Caco-2 (cell line): Measurements from ENCODE around the gene ARHGEF4. TPM values are rescaled to one million over a fixed set of nuclear protein-coding genes. Genes with fewer than 3 reads are reported as not detected.

Experiments used
- BruUV-seq: library from RNA; stranded (reverse); fragments of 400-500 nt; replicated peaks from 2 replicates; lab custom pipeline; 2021; lab: Mats Ljungman, UMichigan
- CTCF ChIA-PET: fragments of 300-600 bp; sonication (Branson Sonifier 250); formaldehyde crosslinking; loops from one replicate; lab custom pipeline; 2022; ENCODE audit warnings: antibody characterized with exemption; lab: Charles Lee
- POLR2A ChIA-PET: fragments of 300-600 bp; sonication (Branson Sonifier 250); formaldehyde crosslinking; loops from one replicate; lab custom pipeline; 2022; ENCODE audit warnings: antibody characterized with exemption; lab: Charles Lee
- DNase-seq, 2 experiments: peaks; one replicate each; pipeline versions ENCODE4 v3.0.0 to v3.0.0-alpha.2; 2020 to 2022
- H3K27me3 ChIP-seq: replicated peaks from 2 replicates; pipeline ENCODE4 v1.6.0; 2011; ENCODE audit warnings: low read length; ENCODE audit not compliant: control insufficient read depth, insufficient read depth
- H3K36me3 ChIP-seq: 2 replicates; pipeline ENCODE4 v1.5.1; 2011; ENCODE audit warnings: low read length; ENCODE audit not compliant: control insufficient read depth, insufficient read depth
- H3K4me1 ChIP-seq: fragments of 250-450 bp; sonication (Bioruptor Pico); 2 replicates; pipeline ENCODE4 v1.5.1; 2020; ENCODE audit warnings: mild to moderate bottlenecking
- H3K4me3 ChIP-seq: 2 replicates; pipeline ENCODE4 v1.5.1; 2011; ENCODE audit warnings: low read depth, mild to moderate bottlenecking, control low read depth, low read length
- H3K9me3 ChIP-seq: fragments of 250-450 bp; sonication (Bioruptor Pico); 2 replicates; pipeline ENCODE4 v1.5.1; 2020; ENCODE audit warnings: mild to moderate bottlenecking, moderate library complexity
- H3K27ac Mint-ChIP-seq: one replicate; pipeline ENCODE4 v1.8.0; 2022; ENCODE audit warnings: mixed read lengths; ENCODE audit not compliant: unreplicated experiment
- H3K27me3 Mint-ChIP-seq: one replicate; pipeline ENCODE4 v1.8.0; 2022; ENCODE audit warnings: mixed read lengths; ENCODE audit not compliant: insufficient read depth, unreplicated experiment
- H3K36me3 Mint-ChIP-seq: one replicate; pipeline ENCODE4 v1.8.0; 2022; ENCODE audit warnings: mild to moderate bottlenecking, mixed read lengths; ENCODE audit not compliant: insufficient read depth, unreplicated experiment
- H3K4me1 Mint-ChIP-seq: one replicate; pipeline ENCODE4 v1.8.0; 2022; ENCODE audit warnings: low read depth, mixed read lengths; ENCODE audit not compliant: unreplicated experiment
- H3K4me3 Mint-ChIP-seq: one replicate; pipeline ENCODE4 v1.8.0; 2022; ENCODE audit warnings: mild to moderate bottlenecking, moderate library complexity, mixed read lengths; ENCODE audit not compliant: unreplicated experiment
- H3K9me3 Mint-ChIP-seq: one replicate; pipeline ENCODE4 v1.8.0; 2022; ENCODE audit warnings: mixed read lengths; ENCODE audit not compliant: unreplicated experiment
- CTCF ChIP-seq, 2 experiments: fragments of 200-600 bp in 1 of 2; IDR thresholded peaks; 1 replicate in 1 of 2; 2 replicates in 1 of 2; pipeline versions ENCODE4 v1.5.1 to v1.8.0; 2011 to 2022; ENCODE audit warnings: antibody characterized with exemption in 1 of 2, control low read depth in 1 of 2, inconsistent platforms in 1 of 2, low read depth in 1 of 2, low read length in 1 of 2, mild to moderate bottlenecking in 1 of 2, moderate library complexity in 1 of 2; ENCODE audit not compliant: insufficient read depth in 1 of 2, severe bottlenecking in 1 of 2, unreplicated experiment in 1 of 2
- intact Hi-C: fragments of 100-400 bp; cut with micrococcal nuclease; formaldehyde crosslinking; loops from one replicate; pipeline ENCODE4 v1.10.0; 2022; ENCODE audit not compliant: unreplicated experiment
- total RNA-seq: library from RNA; stranded (reverse); gene quantifications from 2 replicates; pipeline ENCODE4 v1.2.3, GENCODE V29; 2022

ARHGEF4 gene
- total RNA-seq, 1 experiment from 2014 or later: 1.8 TPM

- Histone ChIP-seq H3K4me3 (no peak overlapping the region), H3K27me3 (no peaks in the 10 kb centered on the region; the same call in none of the 2 replicates), H3K4me1 (no peaks in the 10 kb centered on the region), H3K36me3 (no peaks in the 10 kb centered on the region), H3K9me3 (no peaks in the 10 kb centered on the region)
- POLR2A ChIA-PET: no interaction called here
- no TSS peak for BruUV-seq
- no peaks in the 10 kb centered on the region for H3K4me1 Mint-ChIP-seq
- no peak overlapping the region for H3K4me3 Mint-ChIP-seq
- TF ChIP-seq CTCF (IDR thresholded peaks at IDR 0.05; ENCODE audit: insufficient read depth in 1 of 2, low read depth in 1 of 2, low read length in 1 of 2, severe bottlenecking in 1 of 2, unreplicated experiment in 1 of 2): no peak
- CTCF ChIA-PET: interaction anchor here (0.7 kb wide), 1 partner anchor 88 kb away, joined by 3 read pairs; no protein-coding TSS in a partner anchor
- no peaks in the 10 kb centered on the region for H3K36me3 Mint-ChIP-seq
- H3K9me3 Mint-ChIP-seq: no peaks in the 10 kb centered on the region
- peaks cover 21% of the 10 kb centered on the region for H3K27me3 Mint-ChIP-seq
- DNase-seq: no peak
- no peak overlapping the region for H3K27ac Mint-ChIP-seq
- intact Hi-C loops: no loop called here
Observed at GRCh38 chr2:131009713-131010475, 173.2 kb downstream of the ARHGEF4 start.

- Histone ChIP-seq H3K27me3 (no peaks in the 10 kb centered on the region; the same call in 1 of the 2 replicates), H3K36me3 (no peaks in the 10 kb centered on the region), H3K4me3 (no peak overlapping the region), H3K4me1 (no peaks in the 10 kb centered on the region), H3K9me3 (no peaks in the 10 kb centered on the region)
- Mint-ChIP-seq H3K36me3 (no peaks in the 10 kb centered on the region), H3K4me1 (no peaks in the 10 kb centered on the region), H3K27ac (no peak overlapping the region), H3K27me3 (peaks cover 21% of the 10 kb centered on the region), H3K9me3 (no peaks in the 10 kb centered on the region), H3K4me3 (no peak overlapping the region)
- intact Hi-C loops: no loop called here
- DNase-seq: no peak
- ChIA-PET CTCF (interaction anchor here (0.7 kb wide), 1 partner anchor 88 kb away, joined by 3 read pairs; no protein-coding TSS in a partner anchor), POLR2A (no interaction called here)
- no peak for TF ChIP-seq CTCF (IDR thresholded peaks at IDR 0.05; ENCODE audit: insufficient read depth in 1 of 2, low read depth in 1 of 2, low read length in 1 of 2, severe bottlenecking in 1 of 2, unreplicated experiment in 1 of 2)
- BruUV-seq: no TSS peak
Observed at GRCh38 chr2:131010566-131010965, 173.9 kb downstream of the ARHGEF4 start.

GRCh38 chr2:131011486-131011885 is 174.8 kb downstream of the ARHGEF4 start:
- intact Hi-C loops: no loop called here
- peaks cover 21% of the 10 kb centered on the region for H3K27me3 Mint-ChIP-seq
- CTCF ChIA-PET: no interaction called here

More at GRCh38 chr2:131011486-131011885, 174.8 kb downstream of the ARHGEF4 start:
- no peaks in the 10 kb centered on the region; the same call in 1 of the 2 replicates for H3K27me3 ChIP-seq
- H3K4me3 ChIP-seq: no peak overlapping the region
- no peaks in the 10 kb centered on the region for H3K4me1 ChIP-seq
- no peaks in the 10 kb centered on the region for H3K9me3 Mint-ChIP-seq
- H3K27ac Mint-ChIP-seq: no peak overlapping the region
- no TSS peak for BruUV-seq
- H3K4me3 Mint-ChIP-seq: no peak overlapping the region
- H3K36me3 Mint-ChIP-seq: no peaks in the 10 kb centered on the region
- no peaks in the 10 kb centered on the region for H3K9me3 ChIP-seq
- no peak for DNase-seq
- H3K36me3 ChIP-seq: no peaks in the 10 kb centered on the region
- no peak for TF ChIP-seq CTCF (IDR thresholded peaks at IDR 0.05; ENCODE audit: insufficient read depth in 1 of 2, low read depth in 1 of 2, low read length in 1 of 2, severe bottlenecking in 1 of 2, unreplicated experiment in 1 of 2)
- POLR2A ChIA-PET: no interaction called here
- H3K4me1 Mint-ChIP-seq: no peaks in the 10 kb centered on the region
